OCI-LY1 (cell line): ENCODE measurements around the gene FCGR2B.
"Not testable (repeated sequence)": the region's sequence is repeated elsewhere in the genome, so short reads cannot be mapped to it uniquely, and the experiment has no call there.

Source experiments
- H2AFZ ChIP-seq: fragments of 200-600 bp; sonication (generic), shearing (Covaris generic); 2 replicates; pipeline ENCODE4 v1.6.0; 2014; ENCODE audit warnings: antibody characterized with exemption, mild to moderate bottlenecking, low read length
- H3F3A ChIP-seq: fragments of 200-600 bp; sonication (generic), shearing (Covaris generic); 2 replicates; pipeline ENCODE4 v1.6.0; 2014; ENCODE audit warnings: mild to moderate bottlenecking, antibody characterized with exemption, low read length, moderate library complexity; ENCODE audit not compliant: insufficient read depth
- H3K27ac ChIP-seq: fragments of 200-600 bp; sonication (generic); 2 replicates; pipeline ENCODE4 v1.5.1; 2014; ENCODE audit warnings: low read length, mixed run types, mild to moderate bottlenecking, low read depth; ENCODE audit not compliant: poor library complexity, severe bottlenecking
- H3K27me3 ChIP-seq: fragments of 200-600 bp; sonication (generic); 2 replicates; pipeline ENCODE4 v1.6.0; 2014; ENCODE audit warnings: antibody characterized with exemption, mild to moderate bottlenecking, low read length, moderate library complexity; ENCODE audit not compliant: insufficient read depth
- H3K36me3 ChIP-seq: fragments of 200-600 bp; sonication (generic); 2 replicates; pipeline ENCODE4 v1.6.1; 2014; ENCODE audit warnings: mild to moderate bottlenecking, antibody characterized with exemption, low read length, moderate library complexity, mixed read lengths; ENCODE audit not compliant: insufficient read depth
- H3K4me1 ChIP-seq: fragments of 200-600 bp; sonication (generic); 2 replicates; pipeline ENCODE4 v1.5.1; 2014; ENCODE audit warnings: mild to moderate bottlenecking, low read length, moderate library complexity; ENCODE audit not compliant: insufficient read depth, severe bottlenecking
- H3K4me2 ChIP-seq: fragments of 200-600 bp; sonication (generic), shearing (Covaris generic); 2 replicates; pipeline ENCODE4 v1.6.1; 2014; ENCODE audit warnings: low read length
- H3K4me3 ChIP-seq: fragments of 200-600 bp; sonication (generic); 2 replicates; pipeline ENCODE4 v1.5.1; 2014; ENCODE audit warnings: low read length, low read depth, mild to moderate bottlenecking, mixed read lengths; ENCODE audit not compliant: poor library complexity, severe bottlenecking
- H3K79me2 ChIP-seq: fragments of 200-600 bp; shearing (Covaris generic); 2 replicates; pipeline ENCODE4 v1.6.1; 2016; ENCODE audit warnings: mixed run types, low read length, mixed read lengths; ENCODE audit not compliant: insufficient read depth
- H3K9ac ChIP-seq: fragments of 200-600 bp; sonication (generic), shearing (Covaris generic); 2 replicates; pipeline ENCODE4 v1.6.1; 2014; ENCODE audit warnings: mild to moderate bottlenecking, low read length, mixed read lengths
- H3K9me2 ChIP-seq: fragments of 200-600 bp; sonication (generic), shearing (Covaris generic); 2 replicates; pipeline ENCODE4 v1.6.1; 2014; ENCODE audit warnings: low read depth, mild to moderate bottlenecking, low read length, mixed read lengths
- H3K9me3 ChIP-seq: fragments of 200-600 bp; shearing (Covaris generic); 2 replicates; pipeline ENCODE4 v1.6.1; 2014; ENCODE audit warnings: low read length, mixed read lengths
- H4K20me1 ChIP-seq: fragments of 200-600 bp; sonication (generic), shearing (Covaris generic); 2 replicates; pipeline ENCODE4 v1.6.0; 2016; ENCODE audit warnings: mild to moderate bottlenecking, low read length; ENCODE audit not compliant: insufficient read depth
- CTCF ChIP-seq: fragments of 200-600 bp; sonication (generic), shearing (Covaris generic); IDR thresholded peaks from 2 replicates; pipeline ENCODE4 v1.5.1; 2017; ENCODE audit warnings: mild to moderate bottlenecking, antibody characterized with exemption, low read length, moderate library complexity, mixed read lengths
- EZH2 ChIP-seq: fragments of 200-600 bp; sonication (generic), shearing (Covaris generic); IDR thresholded peaks from 2 replicates; pipeline ENCODE4 v1.8.0; 2017; ENCODE audit warnings: borderline replicate concordance, mixed run types, mild to moderate bottlenecking, antibody characterized with exemption, low read length, moderate library complexity, mixed read lengths

Gene FCGR2B

GRCh38 chr1:161722406-161722805 lies 59.5 kb downstream of the FCGR2B start:
- Histone ChIP-seq H3K4me1 (peaks cover 91% of the 10 kb centered on the region), H4K20me1 (no peaks in the 10 kb centered on the region), H3K79me2 (peaks cover 11% of the 10 kb centered on the region; the same call in 1 of the 2 replicates), H3K36me3 (peaks cover 12% of the 10 kb centered on the region; the same call in 1 of the 2 replicates), H3K4me2 (peak overlapping the region; percentile 85), H3K9ac (peak overlapping the region; percentile 69), H3F3A (0 out of 2 replicates have a peak, but pooled peaks cover 3% of the 10 kb centered on the region), H2AFZ (no peak overlapping the region), H3K4me3 (peak overlapping the region; percentile 78), H3K9me3 (no peaks in the 10 kb centered on the region), H3K9me2 (no peaks in the 10 kb centered on the region), H3K27ac (peak overlapping the region; percentile 92), H3K27me3 (no peaks in the 10 kb centered on the region)
- no peak for TF ChIP-seq EZH2
- no peak for TF ChIP-seq CTCF

- Histone ChIP-seq H3K27ac (peak overlapping the region; percentile 82), H3K9ac (peak overlapping the region; percentile 69; the same call in 1 of the 2 replicates), H3K9me3 (no peaks in the 10 kb centered on the region), H3K4me2 (peak overlapping the region; percentile 85), H3K9me2 (no peaks in the 10 kb centered on the region), H2AFZ (no peak overlapping the region), H3F3A (0 out of 2 replicates have a peak, but pooled peaks cover 3% of the 10 kb centered on the region), H3K27me3 (no peaks in the 10 kb centered on the region), H3K79me2 (peaks cover 11% of the 10 kb centered on the region; the same call in 1 of the 2 replicates), H3K4me3 (peak overlapping the region; percentile 78), H4K20me1 (no peaks in the 10 kb centered on the region), H3K36me3 (peaks cover 12% of the 10 kb centered on the region; the same call in 1 of the 2 replicates), H3K4me1 (peaks cover 91% of the 10 kb centered on the region)
- TF ChIP-seq CTCF (no peak), EZH2 (no peak)
Measured at GRCh38 chr1:161723459-161724141, 60.7 kb downstream of the FCGR2B start.

GRCh38 chr1:161725258-161725907 lies 62.4 kb downstream of the FCGR2B start:
- not testable (repeated sequence) for H2AFZ ChIP-seq, H4K20me1 ChIP-seq, H3F3A ChIP-seq, H3K9me3 ChIP-seq, H3K9me2 ChIP-seq, H3K27me3 ChIP-seq
- Histone ChIP-seq H3K4me1 (peaks cover 75% of the 10 kb centered on the region), H3K4me2 (peak overlapping the region; percentile 85), H3K79me2 (peaks cover 11% of the 10 kb centered on the region; the same call in 1 of the 2 replicates), H3K27ac (peak overlapping the region; percentile 82), H3K9ac (peak overlapping the region; percentile 91), H3K36me3 (peaks cover 12% of the 10 kb centered on the region; the same call in 1 of the 2 replicates), H3K4me3 (peak overlapping the region; percentile 78)
